Esophagus muscularis mucosa (tissue), 4 donors: ENCODE measurements around the gene ARHGAP31. TPM values are rescaled to one million over a fixed set of nuclear protein-coding genes. Genes with fewer than 3 reads are reported as not detected.
A peak's percentile ranks its signal among the peaks of the same experiment; 100 is the strongest.

ENCODE experiments used
- DNase-seq: peaks from one replicate; pipeline ENCODE4 v3.0.0-alpha.2; 2017; ENCODE audit errors: extremely low spot score
- H3K27ac ChIP-seq, 4 donors: fragments of 200-600 bp; sonication (generic); replicated peaks in 1 of 4; 1 replicate in 3 of 4; 2 replicates in 1 of 4; pipeline ENCODE4 v1.5.1; 2016 to 2019; ENCODE audit warnings: mild to moderate bottlenecking in 1 of 4
- H3K27me3 ChIP-seq, 4 donors: fragments of 200-600 bp; sonication (generic); one replicate each; pipeline versions ENCODE4 v1.5.1 to v1.6.0; 2016 to 2019
- H3K36me3 ChIP-seq, 4 donors: fragments of 200-600 bp; sonication (generic); one replicate each; pipeline ENCODE4 v1.5.1; 2016 to 2019
- H3K4me1 ChIP-seq, 4 donors: fragments of 200-600 bp; sonication (generic); one replicate each; pipeline ENCODE4 v1.5.1; 2016 to 2019
- H3K4me3 ChIP-seq, 4 donors: fragments of 200-600 bp; sonication (generic); 1 replicate in 2 of 4; 2 replicates in 2 of 4; pipeline ENCODE4 v1.5.1; 2016 to 2019; ENCODE audit warnings: mild to moderate bottlenecking in 4 of 4, moderate library complexity in 1 of 4
- H3K9me3 ChIP-seq, 4 donors: fragments of 200-600 bp; sonication (generic); 1 replicate in 3 of 4; 2 replicates in 1 of 4; pipeline ENCODE4 v1.5.1; 2016 to 2019
- CTCF ChIP-seq, 3 experiments: fragments of 200-600 bp in 2 of 3; fragments of 450-650 bp in 1 of 3; sonication (generic) in 2 of 3; IDR thresholded peaks; one replicate each; pipeline ENCODE4 v1.5.1; 2017 to 2019; ENCODE audit warnings: antibody characterized with exemption in 3 of 3, mild to moderate bottlenecking in 2 of 3, moderate library complexity in 1 of 3
- EP300 ChIP-seq: sonication (generic); formaldehyde crosslinking; IDR thresholded peaks from one replicate; pipeline ENCODE4 v1.6.1; 2017; ENCODE audit warnings: antibody characterized with exemption
- POLR2A ChIP-seq: fragments of 450-650 bp; IDR thresholded peaks from one replicate; pipeline ENCODE4 v1.6.1; 2017; ENCODE audit warnings: antibody characterized with exemption, moderate library complexity, mild to moderate bottlenecking, low read depth
- POLR2AphosphoS5 ChIP-seq, 2 donors: sonication (generic); formaldehyde crosslinking; IDR thresholded peaks; one replicate each; pipeline ENCODE4 v1.6.1; 2017; ENCODE audit warnings: antibody characterized with exemption in 2 of 2
- WGBS: methylation state at CpG from one replicate; pipeline ENCODE4 v1.1.5; 2018; 5-methylcytosine and 5-hydroxymethylcytosine counted together
- intact Hi-C: fragments of 100-400 bp; cut with DNase I; formaldehyde crosslinking; loops from one replicate; pipeline ENCODE4 v1.15.1; 2023
- total RNA-seq, 4 donors: library from RNA; depleted of rRNA; stranded (reverse); fragments of >200 nt; gene quantifications; one replicate each; pipeline versions ENCODE4 v1.1.0 to v1.2.1, GENCODE V29; 2016

Gene ARHGAP31
- total RNA-seq, 4 donors from 2014 or later, result 14.5 to 25.9 (median 23.1) TPM

- intact Hi-C loops, result loop anchor here (10.0 kb wide), 1 partner anchor 168 kb away; the partner anchor contains the start of genes POGLUT1 and TMEM39A
- Histone ChIP-seq H3K27ac (peak overlapping the region in 3 of 4 donors; percentile 88 to 94 (median 94)), H3K36me3 (peaks cover 0 to 26% (median 4%) of the 10 kb centered on the region in 4 donors), H3K27me3 (no peaks in the 10 kb centered on the region), H3K4me3 (peak overlapping the region; percentile 75 to 90 (median 86)), H3K4me1 (peaks cover 60 to 67% (median 64%) of the 10 kb centered on the region in 4 donors), H3K9me3 (no peaks in the 10 kb centered on the region)
- TF ChIP-seq CTCF (IDR thresholded peaks at IDR 0.05) (no peak), POLR2A (no peak), POLR2AphosphoS5 (IDR thresholded peaks at IDR 0.05) (no peak), EP300 (no peak)
- DNase-seq, result peak; percentile 82
These were observed 3.0 kb downstream of the ARHGAP31 start for GRCh38 chr3:119297169-119297568.

GRCh38 chr3:119298565-119298941, 4.4 kb downstream of the ARHGAP31 start:
- peaks cover 0 to 28% (median 8%) of the 10 kb centered on the region in 4 donors for H3K36me3 ChIP-seq
- H3K9me3 ChIP-seq, result no peaks in the 10 kb centered on the region
- H3K27me3 ChIP-seq, result no peaks in the 10 kb centered on the region
- peaks cover 61 to 71% (median 66%) of the 10 kb centered on the region in 4 donors for H3K4me1 ChIP-seq
- DNase-seq, result peak; percentile 55
- TF ChIP-seq EP300 (no peak), POLR2AphosphoS5 (IDR thresholded peaks at IDR 0.05) (no peak)
- 85% methylated on average over 11 of the region's 11 CpGs for WGBS
- no peak overlapping the region for H3K27ac ChIP-seq
- H3K4me3 ChIP-seq, result no peak overlapping the region
- intact Hi-C loops, result loop anchor here (10.0 kb wide), 1 partner anchor 166 kb away; the partner anchor contains the start of genes POGLUT1 and TMEM39A

GRCh38 chr3:119300991-119301391, 6.8 kb downstream of the ARHGAP31 start:
- peaks cover 0 to 32% (median 8%) of the 10 kb centered on the region in 4 donors for H3K36me3 ChIP-seq
- no peaks in the 10 kb centered on the region for H3K27me3 ChIP-seq
- intact Hi-C loops, result no loop called here
- peak; percentile 60 for DNase-seq
- 76% methylated on average over 5 of the region's 5 CpGs for WGBS
- peaks cover 65 to 88% (median 73%) of the 10 kb centered on the region in 4 donors for H3K4me1 ChIP-seq
- no peak for TF ChIP-seq CTCF (IDR thresholded peaks at IDR 0.05)
- no peak for TF ChIP-seq EP300
- no peak for TF ChIP-seq POLR2A
- no peak for TF ChIP-seq POLR2AphosphoS5 (IDR thresholded peaks at IDR 0.05)
- H3K27ac ChIP-seq, result peak overlapping the region in 3 of 4 donors; percentile 2 to 31 (median 18)
- H3K9me3 ChIP-seq, result no peaks in the 10 kb centered on the region
- no peak overlapping the region for H3K4me3 ChIP-seq

GRCh38 chr3:119301662-119302061, 7.5 kb downstream of the ARHGAP31 start:
- H3K27ac ChIP-seq, result peak overlapping the region in 1 of 4 donors; percentile 18
- intact Hi-C loops, result no loop called here
- peak; percentile 60 for DNase-seq
- no peaks in the 10 kb centered on the region for H3K9me3 ChIP-seq
- peaks cover 0 to 32% (median 8%) of the 10 kb centered on the region in 4 donors for H3K36me3 ChIP-seq
- 83% methylated on average over 3 of the region's 3 CpGs for WGBS
- H3K4me3 ChIP-seq, result no peak overlapping the region
- TF ChIP-seq EP300 (no peak), POLR2A (no peak)
- H3K27me3 ChIP-seq, result no peaks in the 10 kb centered on the region
- H3K4me1 ChIP-seq, result peaks cover 59 to 85% (median 67%) of the 10 kb centered on the region in 4 donors

GRCh38 chr3:119302697-119303551, 8.7 kb downstream of the ARHGAP31 start:
- intact Hi-C loops, result no loop called here
- peak overlapping the region in 1 of 4 donors; percentile 2 for H3K27ac ChIP-seq
- H3K4me3 ChIP-seq, result no peak overlapping the region
- H3K4me1 ChIP-seq, result peaks cover 46 to 72% (median 55%) of the 10 kb centered on the region in 4 donors
- H3K36me3 ChIP-seq, result peaks cover 0 to 29% (median 5%) of the 10 kb centered on the region in 4 donors
- 67% methylated on average over 7 of the region's 7 CpGs for WGBS
- DNase-seq, result peak; percentile 91
- H3K27me3 ChIP-seq, result no peaks in the 10 kb centered on the region
- no peak for TF ChIP-seq CTCF (IDR thresholded peaks at IDR 0.05)
- no peak for TF ChIP-seq EP300
- no peak for TF ChIP-seq POLR2AphosphoS5 (IDR thresholded peaks at IDR 0.05)
- no peak for TF ChIP-seq POLR2A
- no peaks in the 10 kb centered on the region for H3K9me3 ChIP-seq
